Heart left ventricle (tissue), 16 donors: Measurements from ENCODE around the gene PIGR. TPM values are rescaled to one million over a fixed set of nuclear protein-coding genes. Genes with fewer than 3 reads are reported as not detected.
A peak's percentile ranks its signal among the peaks of the same experiment; 100 is the strongest.

Source experiments
- ATAC-seq, 4 donors: fragments of 200-7000 bp; cut with Tn5 transposase; one replicate each; pipeline ENCODE4 v1.9.1; 2020 to 2022; ENCODE audit warnings: moderate library complexity in 4 of 4, mild to moderate bottlenecking in 3 of 4, moderate number of reproducible peaks in 1 of 4
- DNase-seq, 5 donors: peaks; one replicate each; pipeline ENCODE4 v3.0.0-alpha.2; 2020
- H3K27ac ChIP-seq, 12 donors: fragments of 200-600 bp; sonication (generic) in 4 of 12; one replicate each; pipeline versions ENCODE4 v1.5.0 to v1.8.0; 2016 to 2022; ENCODE audit warnings: mild to moderate bottlenecking in 2 of 12
- H3K27me3 ChIP-seq, 9 donors: fragments of 200-600 bp; sonication (generic) in 2 of 9; one replicate each; pipeline versions ENCODE4 v1.5.1 to v1.8.0; 2016 to 2022; ENCODE audit warnings: mild to moderate bottlenecking in 3 of 9
- H3K36me3 ChIP-seq, 9 donors: fragments of 200-600 bp; sonication (generic) in 2 of 9; one replicate each; pipeline versions ENCODE4 v1.5.0 to v1.8.0; 2018 to 2022; ENCODE audit warnings: mild to moderate bottlenecking in 2 of 9
- H3K4me1 ChIP-seq, 12 donors: fragments of 200-600 bp; sonication (generic) in 4 of 12; one replicate each; pipeline versions ENCODE4 v1.5.0 to v1.8.0; 2016 to 2022; ENCODE audit warnings: mild to moderate bottlenecking in 3 of 12
- H3K4me3 ChIP-seq, 12 donors: fragments of 200-600 bp; sonication (generic) in 4 of 12; one replicate each; pipeline versions ENCODE4 v1.5.0 to v1.8.0; 2017 to 2022; ENCODE audit warnings: mild to moderate bottlenecking in 9 of 12, moderate library complexity in 4 of 12
- H3K9me3 ChIP-seq, 12 donors: fragments of 200-600 bp; sonication (generic) in 4 of 12; one replicate each; pipeline versions ENCODE4 v1.5.0 to v1.8.0; 2016 to 2022; ENCODE audit warnings: mild to moderate bottlenecking in 1 of 12
- POLR2A ChIP-seq, 2 donors: fragments of 450-650 bp; IDR thresholded peaks; one replicate each; pipeline ENCODE4 v1.6.1; 2017; ENCODE audit warnings: antibody characterized with exemption in 2 of 2, mild to moderate bottlenecking in 2 of 2, moderate library complexity in 2 of 2
- WGBS, 4 donors: extraction: QIAGEN DNeasy Blood & Tissue Kit in 2 of 4; methylation state at CpG; one replicate each; pipeline versions ENCODE4 v1.1.5 to v1.1.7; 2013 to 2018; 5-methylcytosine and 5-hydroxymethylcytosine counted together
- intact Hi-C, 10 donors: fragments of 100-400 bp; cut with DNase I; formaldehyde crosslinking; loops; one replicate each; pipeline versions ENCODE4 v1.11.1 to v1.14.2; 2022
- polyA plus RNA-seq, 2 donors: library from polyadenylated mRNA; stranded (reverse); fragments of 200-250 nt; gene quantifications; one replicate each; pipeline ENCODE4 v1.2.3, GENCODE V29; 2013
- total RNA-seq, 9 donors: library from RNA; depleted of rRNA in 2 of 9; stranded (reverse); fragments of >200 nt in 2 of 9; fragmentation: NEBNext Ultra II Directional in 3 of 9; extraction: Animal tissue kit (Norgen Biotek cat#: 25700) in 3 of 9; gene quantifications; one replicate each; pipeline versions ENCODE4 v1.1.0 to v1.2.4, GENCODE V29; 2016 to 2023
- TF ChIP-seq, protein P1 (sequence below), 12 donors: fragments of 200-600 bp; sonication (generic) in 4 of 12; IDR thresholded peaks; one replicate each; pipeline versions ENCODE4 v1.5.0 to v1.8.0; 2018 to 2022; ENCODE audit warnings: antibody characterized with exemption in 12 of 12, mild to moderate bottlenecking in 5 of 12
- donor health status: ischemic (EF 13 %, LVEDD 7.1; RV severe dilation, severe dysfunction).
- donor health status: healthy with polysubstance abuse.
- donor health status: DM: no; HTN: yes; CAD: no.
- donor health status: DM: no; HTN: no; CAD: no.
- donor health status: ischemic (EF 25% LVEDD 6.9; RV normal size, moderate dysfunction).
- donor health status: ischemic (EF 25% LVEDD 5.7; RV mildly dilated, moderate dysfunction).
- donor health status: healthy.
- donor health status: DM: yes; HTN: yes; CAD: no.
- donor health status: ischemic (EF 35%, LVEDD 5.7; RV mildly dilated, moderate dysfunction).
- donor health status: nonischemic (EF 11% LVEDD 7.7; RV severe dilation, severe dysfunction).
- donor health status: DM: yes; HTN: yes; CAD: no.
- donor health status: PGD.
- donor health status: ischemic (EF 29% LVEDD 5.4; RV normal size, mild dysfunction).
- donor health status: nonischemic (EF 23%, LVEDD 6.1; RV moderate dilation, normal function).

PIGR gene
- total and polyA plus RNA-seq, 11 donors: 0.04 to 0.64 (median 0.45) TPM; not detected in 7

DNA sequence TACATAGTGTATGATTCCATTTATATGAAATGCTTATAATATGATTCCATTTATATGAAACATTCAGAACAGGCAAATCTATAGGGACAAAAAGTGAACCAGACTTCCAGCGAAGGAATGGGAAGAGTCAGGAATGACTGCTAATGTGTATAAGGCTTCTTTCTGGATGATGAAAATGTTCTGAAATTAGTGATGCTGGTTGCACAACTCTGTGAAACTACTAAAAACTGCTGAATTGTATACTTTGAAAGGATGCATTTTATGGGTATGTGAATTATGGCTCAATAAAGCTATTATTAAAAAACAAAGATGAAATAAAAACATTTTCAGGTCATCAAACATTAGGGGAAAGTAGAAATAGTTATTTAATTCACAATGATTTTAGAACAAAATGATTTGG, 63.1 kb downstream of the PIGR start:
- Histone ChIP-seq H3K4me1 (no peaks in the 10 kb centered on the region), H3K36me3 (no peaks in the 10 kb centered on the region), H3K4me3 (no peak overlapping the region), H3K27ac (no peak overlapping the region), H3K9me3 (peaks cover 0 to 15% (median 6%) of the 10 kb centered on the region in 12 donors), H3K27me3 (peaks cover 0 to 3% (median 0%) of the 10 kb centered on the region in 9 donors)
- TF ChIP-seq, protein P1, sequence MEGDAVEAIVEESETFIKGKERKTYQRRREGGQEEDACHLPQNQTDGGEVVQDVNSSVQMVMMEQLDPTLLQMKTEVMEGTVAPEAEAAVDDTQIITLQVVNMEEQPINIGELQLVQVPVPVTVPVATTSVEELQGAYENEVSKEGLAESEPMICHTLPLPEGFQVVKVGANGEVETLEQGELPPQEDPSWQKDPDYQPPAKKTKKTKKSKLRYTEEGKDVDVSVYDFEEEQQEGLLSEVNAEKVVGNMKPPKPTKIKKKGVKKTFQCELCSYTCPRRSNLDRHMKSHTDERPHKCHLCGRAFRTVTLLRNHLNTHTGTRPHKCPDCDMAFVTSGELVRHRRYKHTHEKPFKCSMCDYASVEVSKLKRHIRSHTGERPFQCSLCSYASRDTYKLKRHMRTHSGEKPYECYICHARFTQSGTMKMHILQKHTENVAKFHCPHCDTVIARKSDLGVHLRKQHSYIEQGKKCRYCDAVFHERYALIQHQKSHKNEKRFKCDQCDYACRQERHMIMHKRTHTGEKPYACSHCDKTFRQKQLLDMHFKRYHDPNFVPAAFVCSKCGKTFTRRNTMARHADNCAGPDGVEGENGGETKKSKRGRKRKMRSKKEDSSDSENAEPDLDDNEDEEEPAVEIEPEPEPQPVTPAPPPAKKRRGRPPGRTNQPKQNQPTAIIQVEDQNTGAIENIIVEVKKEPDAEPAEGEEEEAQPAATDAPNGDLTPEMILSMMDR (IDR thresholded peaks at IDR 0.05): no peak
- TF ChIP-seq POLR2A (IDR thresholded peaks at IDR 0.05): no peak
- ATAC-seq: no peak
- intact Hi-C loops: no loop called here
- DNase-seq: no peak
- 88 to 100% (median 93%) methylated on average over 1 of the region's 1 CpG for WGBS, 4 donors

DNA sequence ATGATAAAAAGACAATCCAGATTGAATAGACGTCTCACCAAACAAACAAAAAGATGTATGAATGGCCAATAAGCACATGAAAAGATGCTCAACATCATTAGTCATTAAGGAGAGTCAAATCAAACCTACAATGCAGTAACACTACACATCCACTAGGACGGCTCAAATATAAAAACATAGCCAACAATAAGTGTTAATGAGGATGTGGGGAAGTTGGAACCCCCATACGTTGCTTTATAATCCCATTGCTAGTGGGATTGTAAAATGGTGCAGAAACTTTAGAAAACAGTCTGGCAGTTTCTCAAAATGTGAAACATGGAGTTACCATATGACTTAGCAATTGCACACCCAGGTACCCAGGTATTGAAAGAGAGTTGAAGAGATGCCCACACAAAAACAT, 63.7 kb downstream of the PIGR start:
- Histone ChIP-seq H3K9me3 (peaks cover 0 to 21% (median 8%) of the 10 kb centered on the region in 12 donors), H3K4me3 (no peak overlapping the region), H3K27ac (no peak overlapping the region), H3K4me1 (no peaks in the 10 kb centered on the region), H3K27me3 (peaks cover 0 to 3% (median 0%) of the 10 kb centered on the region in 9 donors), H3K36me3 (no peaks in the 10 kb centered on the region)
- DNase-seq (no peak), ATAC-seq (no peak)
- 72 to 74% (median 74%) methylated on average over 3 of the region's 3 CpGs for WGBS, 4 donors
- no peak for TF ChIP-seq POLR2A (IDR thresholded peaks at IDR 0.05)
- TF ChIP-seq, protein P1 (IDR thresholded peaks at IDR 0.05): peak in 1 of 12 donors; percentile 35
- intact Hi-C loops: no loop called here

GRCh38 chr1:206880314-206880713, 66.0 kb downstream of the PIGR start:
- no peaks in the 10 kb centered on the region for H3K27me3 ChIP-seq
- intact Hi-C loops: no loop called here
- WGBS, 4 donors: 77 to 81% (median 79%) methylated on average over 3 of the region's 3 CpGs

More at GRCh38 chr1:206880314-206880713, 66.0 kb downstream of the PIGR start:
- Histone ChIP-seq H3K4me3 (no peak overlapping the region), H3K4me1 (no peaks in the 10 kb centered on the region), H3K27ac (no peak overlapping the region), H3K9me3 (peaks cover 0 to 26% (median 11%) of the 10 kb centered on the region in 12 donors), H3K36me3 (no peaks in the 10 kb centered on the region)
- DNase-seq (no peak), ATAC-seq (no peak)
- TF ChIP-seq POLR2A (IDR thresholded peaks at IDR 0.05): no peak
- TF ChIP-seq, protein P1 (IDR thresholded peaks at IDR 0.05): no peak

Other genes with a start within 250 kb of the PIGR start
- not detected for gene IL19, start 175.7 kb downstream of the PIGR start, total RNA-seq
- gene IL19, start 175.7 kb downstream of the PIGR start, polyA plus RNA-seq: not detected
- 1 to 10 TPM in 3 of 9 donors, under 1 TPM in 5, not detected in 1; 0.50 to 5.0 (median 0.88) TPM for gene IL10, start 174.0 kb downstream of the PIGR start, total RNA-seq
- 1 to 10 TPM in 1 of 2 donors, under 1 TPM in 1; 0.27 to 1.0 TPM for gene IL10, start 174.0 kb downstream of the PIGR start, polyA plus RNA-seq
- gene IL20, start 80.8 kb downstream of the PIGR start, total RNA-seq: not detected
- gene IL20, start 80.8 kb downstream of the PIGR start, polyA plus RNA-seq: not detected
- not detected for gene IL24, start 49.0 kb downstream of the PIGR start, total RNA-seq
- gene IL24, start 49.0 kb downstream of the PIGR start, polyA plus RNA-seq: 1 to 10 TPM in 1 of 2 donors, not detected in 1; 1.6 TPM
- 10 to 100 TPM in 1 of 9 donors, 1 to 10 TPM in 8; 1.3 to 16.3 (median 3.2) TPM for gene FCMR, start 24.5 kb downstream of the PIGR start, total RNA-seq
- gene FCMR, start 24.5 kb downstream of the PIGR start, polyA plus RNA-seq: 1 to 10 TPM in 1 of 2 donors, under 1 TPM in 1; 0.99 to 4.0 TPM
- not detected for gene FCAMR, start 24.0 kb upstream of the PIGR start, total RNA-seq
- gene FCAMR, start 24.0 kb upstream of the PIGR start, polyA plus RNA-seq: not detected
- gene C1orf116, start 86.3 kb upstream of the PIGR start, total RNA-seq: 1 to 10 TPM in 3 of 9 donors, under 1 TPM in 6; 0.42 to 3.3 (median 0.85) TPM
- gene C1orf116, start 86.3 kb upstream of the PIGR start, polyA plus RNA-seq: under 1 TPM; 0.08 to 0.28 TPM
- 1 to 10 TPM; 3.9 to 7.4 (median 6.1) TPM for gene YOD1, start 104.7 kb upstream of the PIGR start, total RNA-seq
- gene YOD1, start 104.7 kb upstream of the PIGR start, polyA plus RNA-seq: 1 to 10 TPM; 1.9 to 4.5 TPM
- gene PFKFB2, start 106.8 kb upstream of the PIGR start, total RNA-seq: 100 to 1,000 TPM in 3 of 9 donors, 10 to 100 TPM in 6; 34.2 to 130 (median 64.0) TPM
- 10 to 100 TPM; 16.0 to 45.7 TPM for gene PFKFB2, start 106.8 kb upstream of the PIGR start, polyA plus RNA-seq
- 1 to 10 TPM in 2 of 9 donors, under 1 TPM in 1, not detected in 6; 0.20 to 3.3 (median 1.3) TPM for gene C4BPB, start 142.4 kb upstream of the PIGR start, total RNA-seq
- not detected for gene C4BPB, start 142.4 kb upstream of the PIGR start, polyA plus RNA-seq
- not detected for gene C4BPA, start 157.8 kb upstream of the PIGR start, total RNA-seq
- gene C4BPA, start 157.8 kb upstream of the PIGR start, polyA plus RNA-seq: under 1 TPM in 1 of 2 donors, not detected in 1; 0.03 TPM